Progenitor cell of endocrine pancreas (in vitro differentiated cells): ENCODE results near the gene SNTG2. TPM values are rescaled to one million over a fixed set of nuclear protein-coding genes. Genes with fewer than 3 reads are reported as not detected.

ENCODE experiments used
- DNase-seq: peaks from one replicate; pipeline ENCODE4 v3.0.0; 2021; ENCODE audit warnings: low spot score; ENCODE audit not compliant: unreplicated experiment
- H3K27ac Mint-ChIP-seq: 2 replicates; pipeline ENCODE4 v1.8.0; 2021; ENCODE audit warnings: mild to moderate bottlenecking, moderate library complexity, mixed read lengths
- H3K27me3 Mint-ChIP-seq: 2 replicates; pipeline ENCODE4 v1.8.0; 2021; ENCODE audit warnings: mixed read lengths
- H3K36me3 Mint-ChIP-seq: 2 replicates; pipeline ENCODE4 v1.8.0; 2022; ENCODE audit warnings: mixed read lengths; ENCODE audit not compliant: insufficient read depth
- H3K4me1 Mint-ChIP-seq: 2 replicates; pipeline ENCODE4 v1.8.0; 2021; ENCODE audit warnings: low read depth, mixed read lengths
- H3K4me3 Mint-ChIP-seq: 2 replicates; pipeline ENCODE4 v1.8.0; 2021; ENCODE audit warnings: low read depth, mild to moderate bottlenecking, moderate library complexity, mixed read lengths
- H3K9me3 Mint-ChIP-seq: 2 replicates; pipeline ENCODE4 v1.8.0; 2021; ENCODE audit warnings: low read depth, mixed read lengths
- total RNA-seq: library from RNA; stranded (reverse); gene quantifications from 2 replicates; pipeline ENCODE4 v1.2.1, GENCODE V29; 2021
- TF ChIP-seq, protein P1 (sequence below): fragments of 200-600 bp; sonication (generic); IDR thresholded peaks from one replicate; pipeline ENCODE4 v1.5.0; 2021; ENCODE audit warnings: antibody characterized with exemption, mild to moderate bottlenecking; ENCODE audit not compliant: unreplicated experiment

SNTG2 gene
- total RNA-seq, 1 donor from 2014 or later, result 0.50 TPM

DNA sequence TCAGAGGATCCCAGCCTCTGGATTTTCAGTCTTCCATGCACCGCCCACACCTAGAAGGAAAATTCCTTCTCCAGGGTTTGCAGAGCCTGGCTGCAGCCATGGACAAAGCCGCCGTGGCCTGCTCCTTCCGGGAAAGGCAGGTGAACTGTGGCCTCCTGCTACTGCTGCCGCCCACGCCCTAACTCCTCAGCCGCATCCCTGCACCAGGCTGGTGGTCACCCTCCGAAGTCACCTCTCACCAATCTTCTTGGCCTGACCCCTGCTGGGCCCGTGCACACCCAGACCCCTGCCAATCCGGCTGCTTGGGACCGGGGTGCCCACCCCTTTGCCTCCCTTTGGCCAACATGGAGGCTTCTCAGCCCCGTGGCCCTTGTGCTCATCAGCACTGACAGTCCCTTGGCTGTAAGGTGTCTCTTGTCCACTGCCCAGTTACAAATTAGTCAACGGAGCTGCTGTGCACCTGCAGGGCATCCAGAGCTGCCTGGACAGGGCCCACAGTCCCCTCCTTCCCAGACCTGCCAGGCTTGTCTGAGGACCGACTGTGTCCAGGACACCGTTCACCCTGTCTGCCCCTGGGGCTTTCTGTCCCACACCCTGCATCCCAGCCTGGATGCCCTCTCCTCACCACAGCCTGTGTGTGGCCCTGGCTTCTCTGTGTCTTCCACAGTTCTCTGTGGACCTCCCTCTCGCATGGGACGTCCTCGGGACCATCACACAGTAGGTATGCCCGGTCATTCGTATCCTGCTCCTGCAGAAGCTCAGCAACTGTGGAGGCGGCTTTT, 332.6 kb downstream of the SNTG2 start:
- Mint-ChIP-seq H3K4me3 (no peak overlapping the region), H3K36me3 (no peaks in the 10 kb centered on the region), H3K27ac (no peak overlapping the region), H3K4me1 (no peaks in the 10 kb centered on the region), H3K27me3 (no peaks in the 10 kb centered on the region), H3K9me3 (no peaks in the 10 kb centered on the region)
- no peak for DNase-seq
- TF ChIP-seq, protein P1, sequence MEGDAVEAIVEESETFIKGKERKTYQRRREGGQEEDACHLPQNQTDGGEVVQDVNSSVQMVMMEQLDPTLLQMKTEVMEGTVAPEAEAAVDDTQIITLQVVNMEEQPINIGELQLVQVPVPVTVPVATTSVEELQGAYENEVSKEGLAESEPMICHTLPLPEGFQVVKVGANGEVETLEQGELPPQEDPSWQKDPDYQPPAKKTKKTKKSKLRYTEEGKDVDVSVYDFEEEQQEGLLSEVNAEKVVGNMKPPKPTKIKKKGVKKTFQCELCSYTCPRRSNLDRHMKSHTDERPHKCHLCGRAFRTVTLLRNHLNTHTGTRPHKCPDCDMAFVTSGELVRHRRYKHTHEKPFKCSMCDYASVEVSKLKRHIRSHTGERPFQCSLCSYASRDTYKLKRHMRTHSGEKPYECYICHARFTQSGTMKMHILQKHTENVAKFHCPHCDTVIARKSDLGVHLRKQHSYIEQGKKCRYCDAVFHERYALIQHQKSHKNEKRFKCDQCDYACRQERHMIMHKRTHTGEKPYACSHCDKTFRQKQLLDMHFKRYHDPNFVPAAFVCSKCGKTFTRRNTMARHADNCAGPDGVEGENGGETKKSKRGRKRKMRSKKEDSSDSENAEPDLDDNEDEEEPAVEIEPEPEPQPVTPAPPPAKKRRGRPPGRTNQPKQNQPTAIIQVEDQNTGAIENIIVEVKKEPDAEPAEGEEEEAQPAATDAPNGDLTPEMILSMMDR, result no peak

DNA sequence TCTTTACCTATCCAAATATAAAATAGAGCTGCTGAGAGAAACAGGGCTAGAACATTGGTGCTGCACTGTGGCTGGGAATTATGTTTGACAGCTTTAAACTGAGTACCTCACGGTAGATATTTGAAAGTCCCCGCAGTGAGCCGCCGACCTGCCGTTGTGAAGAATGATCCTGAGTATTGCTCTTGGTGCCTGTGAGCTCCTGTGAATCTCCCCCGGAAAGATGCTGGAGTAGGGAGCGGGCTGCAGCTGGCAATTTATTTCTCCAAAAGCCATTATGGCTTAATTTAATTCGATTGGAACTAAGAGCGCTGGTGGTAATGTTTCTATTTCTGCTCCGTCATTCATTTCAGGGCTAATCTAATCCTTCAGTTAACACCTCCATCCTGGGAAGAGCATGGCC, 333.2 kb downstream of the SNTG2 start:
- Mint-ChIP-seq H3K9me3 (no peaks in the 10 kb centered on the region), H3K27ac (no peak overlapping the region), H3K27me3 (no peaks in the 10 kb centered on the region), H3K4me1 (no peaks in the 10 kb centered on the region), H3K4me3 (no peak overlapping the region), H3K36me3 (no peaks in the 10 kb centered on the region)
- TF ChIP-seq, protein P1, result no peak
- no peak for DNase-seq

DNA sequence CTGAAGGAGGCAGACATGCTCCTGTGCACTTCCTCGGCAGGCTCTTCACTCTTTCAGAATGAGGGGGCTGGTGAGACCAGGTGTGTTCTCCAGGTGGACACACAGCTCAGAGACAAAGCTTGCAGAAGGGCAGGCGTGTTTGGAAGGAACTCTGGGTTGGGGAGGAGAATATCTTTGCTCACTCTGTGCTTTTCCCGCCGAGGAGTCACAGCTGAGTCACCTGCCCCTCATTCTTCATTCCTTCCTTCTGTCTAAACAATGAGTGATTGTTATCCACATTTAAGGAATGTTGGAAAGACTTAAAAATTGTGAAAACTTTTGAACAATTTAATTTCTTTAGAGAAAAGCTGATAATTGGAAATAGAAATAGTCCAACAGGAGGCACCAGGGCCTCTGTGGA, 336.3 kb downstream of the SNTG2 start:
- Mint-ChIP-seq H3K9me3 (no peaks in the 10 kb centered on the region), H3K27ac (no peak overlapping the region), H3K27me3 (no peaks in the 10 kb centered on the region), H3K4me1 (no peaks in the 10 kb centered on the region), H3K36me3 (no peaks in the 10 kb centered on the region), H3K4me3 (no peak overlapping the region)
- TF ChIP-seq, protein P1, result no peak
- DNase-seq, result no peak

DNA sequence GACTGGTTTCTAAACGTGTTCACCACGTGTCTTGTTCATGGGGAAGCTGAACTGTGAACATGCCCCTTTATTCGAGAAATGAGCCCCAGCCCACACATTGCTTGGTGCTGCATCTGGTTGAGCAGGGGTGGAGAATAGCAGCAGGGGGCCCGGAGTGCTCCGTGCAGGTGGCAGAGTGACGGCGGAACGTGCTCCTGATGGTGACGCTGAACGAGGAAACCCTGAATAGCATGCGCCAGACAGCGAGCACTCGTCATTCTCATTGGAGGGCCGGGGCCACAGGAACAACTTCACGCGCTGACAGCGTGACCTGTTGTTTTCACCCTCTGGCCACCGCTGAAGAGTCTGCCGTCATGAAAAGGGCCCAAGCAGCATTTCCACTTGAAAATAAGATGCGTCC, 336.8 kb downstream of the SNTG2 start:
- no peaks in the 10 kb centered on the region for H3K27me3 Mint-ChIP-seq
- H3K4me3 Mint-ChIP-seq, result no peak overlapping the region
- H3K4me1 Mint-ChIP-seq, result no peaks in the 10 kb centered on the region
- no peak for DNase-seq
- TF ChIP-seq, protein P1, result no peak
- H3K27ac Mint-ChIP-seq, result no peak overlapping the region
- no peaks in the 10 kb centered on the region for H3K9me3 Mint-ChIP-seq
- no peaks in the 10 kb centered on the region for H3K36me3 Mint-ChIP-seq

DNA sequence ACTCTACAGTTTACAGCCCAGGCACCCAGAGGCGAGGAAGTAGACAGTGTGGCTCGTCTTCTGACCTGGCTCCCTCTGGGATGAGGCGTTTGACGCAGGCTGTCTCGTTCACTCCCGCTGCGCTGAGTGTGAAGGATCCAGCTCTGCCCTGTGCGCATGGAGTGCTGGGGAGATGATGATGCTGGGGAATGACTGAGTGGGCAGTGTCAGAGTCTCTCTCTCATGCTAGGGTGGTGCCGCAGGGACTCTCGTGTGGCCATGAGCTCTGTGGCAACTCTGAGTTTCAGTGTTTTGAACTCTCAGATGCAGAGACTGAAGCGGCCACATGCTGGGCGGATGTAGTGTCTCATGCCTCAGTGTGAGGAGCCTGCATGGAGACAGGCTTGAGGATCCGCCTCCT, 344.3 kb downstream of the SNTG2 start:
- H3K4me1 Mint-ChIP-seq, result no peaks in the 10 kb centered on the region
- H3K4me3 Mint-ChIP-seq, result no peak overlapping the region
- H3K36me3 Mint-ChIP-seq, result no peaks in the 10 kb centered on the region
- no peak overlapping the region for H3K27ac Mint-ChIP-seq
- no peaks in the 10 kb centered on the region for H3K9me3 Mint-ChIP-seq
- H3K27me3 Mint-ChIP-seq, result no peaks in the 10 kb centered on the region
- DNase-seq, result no peak
- TF ChIP-seq, protein P1, result no peak
